ENCODE data around the gene ADGRV1. TPM values are rescaled to one million over a fixed set of nuclear protein-coding genes. Genes with fewer than 3 reads are reported as not detected.
A peak's percentile ranks its signal among the peaks of the same experiment; 100 is the strongest.

The ADGRV1 gene
- total RNA-seq, 1 experiment from 2014 or later, result 64.8 TPM

DNA sequence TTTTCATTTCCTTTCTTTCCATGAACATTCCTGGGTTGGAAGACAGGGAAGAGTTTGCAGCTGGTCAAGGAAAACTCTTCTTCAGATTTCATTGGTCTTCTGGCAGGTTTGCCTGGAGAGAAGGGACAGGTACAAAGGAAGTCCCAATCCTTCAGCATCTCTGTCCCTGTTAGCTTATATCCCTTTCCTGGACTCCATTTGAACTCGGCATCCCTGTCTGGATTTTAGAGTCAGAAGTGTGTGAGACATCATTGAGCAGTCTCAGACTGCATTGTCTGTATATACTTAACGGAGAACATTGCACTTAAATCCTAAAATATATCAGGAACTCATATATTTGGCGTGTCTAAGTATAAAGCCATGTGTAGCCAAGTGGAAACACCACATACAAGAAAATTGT, 54.9 kb downstream of the ADGRV1 start:
- Histone ChIP-seq H3K9me3 (ENCODE audit: control insufficient read depth, low read depth, low read length) (no peaks in the 10 kb centered on the region), H2AFZ (ENCODE audit: low read length) (no peak overlapping the region), H4K5ac (ENCODE audit: insufficient read length, low read depth, low read length) (no peak overlapping the region), H3K9ac (ENCODE audit: extremely low read depth, insufficient read length, low read length) (no peak overlapping the region), H4K91ac (ENCODE audit: insufficient read length, low read depth, low read length) (no peak overlapping the region), H3K56ac (ENCODE audit: insufficient read length, low read depth, low read length) (no peak overlapping the region), H3K27me3 (ENCODE audit: insufficient read depth, low read length) (no peaks in the 10 kb centered on the region), H3K4me2 (ENCODE audit: insufficient read depth, insufficient read length, low read length) (no peak overlapping the region), H3K4me1 (ENCODE audit: insufficient read depth, low read length) (peaks cover 3% of the 10 kb centered on the region; the same call in 1 of the 2 replicates), H2AK5ac (ENCODE audit: insufficient read length, low read length) (no peak overlapping the region), H4K8ac (replicated peaks; ENCODE audit: insufficient read length, low read depth, low read length) (no peak overlapping the region), H2BK5ac (ENCODE audit: insufficient read length, low read length) (no peak overlapping the region), H3T11ph (ENCODE audit: low read length) (no peak overlapping the region), H3K23ac (ENCODE audit: insufficient read length, low read depth, low read length) (no peak overlapping the region), H2BK20ac (ENCODE audit: low read depth, low read length, poor library complexity, severe bottlenecking) (no peak overlapping the region), H3K79me1 (ENCODE audit: insufficient read depth, low read depth, low read length, poor library complexity, severe bottlenecking) (no peaks in the 10 kb centered on the region), H3K27ac (ENCODE audit: insufficient read length, low read depth, low read length) (no peak overlapping the region), H3K18ac (ENCODE audit: insufficient read length, low read depth, low read length) (no peak overlapping the region), H3K4ac (ENCODE audit: low read depth, low read length) (no peak overlapping the region), H3K23me2 (ENCODE audit: insufficient read length, low read depth, low read length, poor library complexity, severe bottlenecking) (no peaks in the 10 kb centered on the region), H3K14ac (ENCODE audit: insufficient read depth, low read length) (no peak overlapping the region), H4K20me1 (ENCODE audit: control insufficient read depth, insufficient read depth, insufficient read length) (no peaks in the 10 kb centered on the region), H2BK120ac (ENCODE audit: low read depth, low read length, poor library complexity, severe bottlenecking) (no peak overlapping the region), H3K79me2 (ENCODE audit: insufficient read depth, low read length) (no peaks in the 10 kb centered on the region; the same call in 1 of the 2 replicates), H2BK15ac (ENCODE audit: low read depth, low read length) (no peak overlapping the region), H2BK12ac (ENCODE audit: insufficient read length, low read depth, low read length) (no peak overlapping the region)
- TF ChIP-seq, protein P1, sequence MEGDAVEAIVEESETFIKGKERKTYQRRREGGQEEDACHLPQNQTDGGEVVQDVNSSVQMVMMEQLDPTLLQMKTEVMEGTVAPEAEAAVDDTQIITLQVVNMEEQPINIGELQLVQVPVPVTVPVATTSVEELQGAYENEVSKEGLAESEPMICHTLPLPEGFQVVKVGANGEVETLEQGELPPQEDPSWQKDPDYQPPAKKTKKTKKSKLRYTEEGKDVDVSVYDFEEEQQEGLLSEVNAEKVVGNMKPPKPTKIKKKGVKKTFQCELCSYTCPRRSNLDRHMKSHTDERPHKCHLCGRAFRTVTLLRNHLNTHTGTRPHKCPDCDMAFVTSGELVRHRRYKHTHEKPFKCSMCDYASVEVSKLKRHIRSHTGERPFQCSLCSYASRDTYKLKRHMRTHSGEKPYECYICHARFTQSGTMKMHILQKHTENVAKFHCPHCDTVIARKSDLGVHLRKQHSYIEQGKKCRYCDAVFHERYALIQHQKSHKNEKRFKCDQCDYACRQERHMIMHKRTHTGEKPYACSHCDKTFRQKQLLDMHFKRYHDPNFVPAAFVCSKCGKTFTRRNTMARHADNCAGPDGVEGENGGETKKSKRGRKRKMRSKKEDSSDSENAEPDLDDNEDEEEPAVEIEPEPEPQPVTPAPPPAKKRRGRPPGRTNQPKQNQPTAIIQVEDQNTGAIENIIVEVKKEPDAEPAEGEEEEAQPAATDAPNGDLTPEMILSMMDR (conservative IDR thresholded peaks at IDR 0.05), result no peak
- Mint-ChIP-seq H3K27me3 (ENCODE audit: low read depth) (no peaks in the 10 kb centered on the region), H3K27ac (peak overlapping the region; percentile 33 to 85 (median 57); a peak in 6 of 7 replicates), H3K4me3 (no peak overlapping the region), H3K36me3 (ENCODE audit: insufficient read depth in 1 of 3, low read depth in 3 of 3) (peaks cover 9 to 17% (median 12%) of the 10 kb centered on the region in 3 experiments; a peak in 6 of 7 replicates), H3K4me1 (peaks cover 23% of the 10 kb centered on the region in 2 experiments), H3K9me3 (no peaks in the 10 kb centered on the region)
- DNase-seq, result no peak
- WGBS (ENCODE audit: extremely low coverage, insufficient read length, low lambda C conversion rate), result no CpG with 5 or more reads among the region's 3 CpGs

Measured in H9 (cell line).